ENCODE results near the gene MED6. TPM values are rescaled to one million over a fixed set of nuclear protein-coding genes. Genes with fewer than 3 reads are reported as not detected.

Gene MED6
- total RNA-seq = 10 to 100 TPM; 39.7 to 47.1 TPM

GRCh38 chr14:70600382-70601157 is at the start of gene MED6:
Gene MED6 (minus strand): TSS chr14:70600655. CDS start chr14:70600637, 18 bp downstream.
- POLR2A ChIA-PET = no interaction called here
- H3K27ac Mint-ChIP-seq = peak within 1 kb of the TSS; percentile 88
- no peaks in the 10 kb centered on the region for H3K27me3 Mint-ChIP-seq
- CTCF ChIA-PET = interaction anchor here (0.7 to 1.2 kb wide), 3 partner anchors 34 to 221 kb away, joined by 3 read pairs; no protein-coding TSS in a partner anchor
- peak within 1 kb of the TSS; percentile 99 for H3K4me3 Mint-ChIP-seq
- peak; percentile 97 for DNase-seq
- H3K4me1 Mint-ChIP-seq (ENCODE audit: low read depth) = peaks cover 28% of the 10 kb centered on the region
- no peaks in the 10 kb centered on the region for H3K9me3 Mint-ChIP-seq
- peaks cover 6% of the 10 kb centered on the region for H3K36me3 Mint-ChIP-seq
- intact Hi-C loops (cut with micrococcal nuclease) = loop anchor here (1.0 to 5.0 kb wide), 6 partner anchors 42 to 833 kb away; partner anchors contain the start of genes COX16, MAP3K9 and SRSF5

GRCh38 chr14:70649803-70650202 is 49.3 kb upstream of the MED6 start:
- Mint-ChIP-seq H3K9me3 (no peaks in the 10 kb centered on the region), H3K27ac (peak overlapping the region; percentile 52), H3K4me1 (ENCODE audit: low read depth) (peaks cover 84% of the 10 kb centered on the region), H3K27me3 (no peaks in the 10 kb centered on the region), H3K4me3 (no peak overlapping the region), H3K36me3 (peaks cover 2% of the 10 kb centered on the region)
- ChIA-PET POLR2A (interaction anchor here (0.6 kb wide), 1 partner anchor 20 kb away, joined by 3 read pairs; no protein-coding TSS in a partner anchor), CTCF (no interaction called here)
- intact Hi-C loops (cut with micrococcal nuclease) = loop anchor here (10.0 kb wide), 2 partner anchors 235 to 1035 kb away; partner anchors contain the start of gene SUSD6
- DNase-seq = no peak

GRCh38 chr14:70648346-70648745 is 47.9 kb upstream of the MED6 start:
- Mint-ChIP-seq H3K4me3 (no peak overlapping the region), H3K9me3 (no peaks in the 10 kb centered on the region), H3K4me1 (ENCODE audit: low read depth) (peaks cover 83% of the 10 kb centered on the region), H3K27me3 (no peaks in the 10 kb centered on the region), H3K36me3 (peaks cover 2% of the 10 kb centered on the region), H3K27ac (no peak overlapping the region)
- ChIA-PET CTCF (interaction anchor here (0.8 to 1.2 kb wide), 2 partner anchors 13 to 14 kb away, joined by 3 read pairs; no protein-coding TSS in a partner anchor), POLR2A (interaction anchor here (1.3 kb wide), 1 partner anchor 11 kb away, joined by 3 read pairs; no protein-coding TSS in a partner anchor)
- intact Hi-C loops (cut with micrococcal nuclease) = loop anchor here (10.0 kb wide), 1 partner anchor 1034 kb away; the partner anchor contains the start of gene SUSD6
- no peak for DNase-seq

- H3K9me3 Mint-ChIP-seq = no peaks in the 10 kb centered on the region
- peaks cover 67% of the 10 kb centered on the region for H3K4me1 Mint-ChIP-seq (ENCODE audit: low read depth)
- CTCF ChIA-PET = interaction anchor here (1.0 to 1.3 kb wide), 2 partner anchors 10 to 12 kb away, joined by 3 to 4 read pairs; no protein-coding TSS in a partner anchor
- POLR2A ChIA-PET = no interaction called here
- intact Hi-C loops (cut with micrococcal nuclease) = loop anchor here (10.0 kb wide), 1 partner anchor 1032 kb away; the partner anchor contains the start of gene SUSD6
- H3K27ac Mint-ChIP-seq = peak overlapping the region; percentile 69
- peaks cover 4% of the 10 kb centered on the region for H3K36me3 Mint-ChIP-seq
- H3K4me3 Mint-ChIP-seq = peak overlapping the region; percentile 10
- no peaks in the 10 kb centered on the region for H3K27me3 Mint-ChIP-seq
- DNase-seq = no peak
Observed at GRCh38 chr14:70646705-70647104, 46.2 kb upstream of the MED6 start.

- Mint-ChIP-seq H3K9me3 (no peaks in the 10 kb centered on the region), H3K4me3 (no peak overlapping the region), H3K27me3 (no peaks in the 10 kb centered on the region), H3K36me3 (peaks cover 4% of the 10 kb centered on the region), H3K4me1 (ENCODE audit: low read depth) (peaks cover 64% of the 10 kb centered on the region), H3K27ac (peak overlapping the region; percentile 69)
- CTCF ChIA-PET = interaction anchor here (1.3 to 2.8 kb wide), 2 partner anchors 9 to 11 kb away, joined by 4 to 8 read pairs; no protein-coding TSS in a partner anchor
- DNase-seq = no peak
- intact Hi-C loops (cut with micrococcal nuclease) = loop anchor here (10.0 kb wide), 1 partner anchor 1031 kb away; the partner anchor contains the start of gene SUSD6
- POLR2A ChIA-PET = interaction anchor here (1.1 kb wide), 1 partner anchor 16 kb away, joined by 3 read pairs; no protein-coding TSS in a partner anchor
Observed at GRCh38 chr14:70645892-70646291, 45.4 kb upstream of the MED6 start.

- no peaks in the 10 kb centered on the region for H3K9me3 Mint-ChIP-seq
- intact Hi-C loops (cut with micrococcal nuclease) = loop anchor here (1.0 to 10.0 kb wide), 5 partner anchors 7 to 1029 kb away; partner anchors contain the start of genes MED6 and SUSD6
- ChIA-PET CTCF (interaction anchor here (1.1 to 2.8 kb wide), 4 partner anchors 8 to 68 kb away, joined by 3 to 9 read pairs (median 6); no protein-coding TSS in a partner anchor), POLR2A (interaction anchor here (4.9 kb wide), 1 partner anchor 15 kb away, joined by 36 read pairs; no protein-coding TSS in a partner anchor)
- H3K27ac Mint-ChIP-seq = peak overlapping the region; percentile 81
- H3K4me1 Mint-ChIP-seq (ENCODE audit: low read depth) = peaks cover 60% of the 10 kb centered on the region
- peaks cover 3% of the 10 kb centered on the region for H3K36me3 Mint-ChIP-seq
- DNase-seq = no peak
- peak overlapping the region; percentile 83 for H3K4me3 Mint-ChIP-seq
- no peaks in the 10 kb centered on the region for H3K27me3 Mint-ChIP-seq
Observed at GRCh38 chr14:70643967-70644366, 43.5 kb upstream of the MED6 start.

GRCh38 chr14:70642303-70643235 is 42.1 kb upstream of the MED6 start:
- ChIA-PET CTCF (interaction anchor here (1.2 to 2.2 kb wide), 5 partner anchors 9 to 72 kb away, joined by 5 to 9 read pairs (median 7); no protein-coding TSS in a partner anchor), POLR2A (interaction anchor here (0.6 to 4.9 kb wide), 6 partner anchors 8 to 876 kb away, joined by 4 to 36 read pairs (median 10); partner anchors contain the start of genes MAP3K9 and SRSF5)
- Mint-ChIP-seq H3K4me3 (peak overlapping the region; percentile 83), H3K27me3 (no peaks in the 10 kb centered on the region), H3K27ac (peak overlapping the region; percentile 81), H3K36me3 (peaks cover 3% of the 10 kb centered on the region), H3K4me1 (ENCODE audit: low read depth) (peaks cover 50% of the 10 kb centered on the region), H3K9me3 (no peaks in the 10 kb centered on the region)
- intact Hi-C loops (cut with micrococcal nuclease) = loop anchor here (1.0 to 10.0 kb wide), 5 partner anchors 9 to 1028 kb away; partner anchors contain the start of genes MED6 and SUSD6
- peak; percentile 59 for DNase-seq

- Mint-ChIP-seq H3K4me3 (peak within 1 kb of the TSS; percentile 89), H3K9me3 (no peaks in the 10 kb centered on the region), H3K27ac (peak within 1 kb of the TSS; percentile 92), H3K27me3 (no peaks in the 10 kb centered on the region), H3K36me3 (peaks cover 2% of the 10 kb centered on the region), H3K4me1 (ENCODE audit: low read depth) (peaks cover 45% of the 10 kb centered on the region)
- peak; percentile 47 for DNase-seq
- ChIA-PET POLR2A (interaction anchor here (0.6 to 4.9 kb wide), 6 partner anchors 11 to 875 kb away, joined by 3 to 36 read pairs (median 10); partner anchors contain the start of genes MAP3K9 and SRSF5), CTCF (interaction anchor here (0.6 to 2.1 kb wide), 5 partner anchors 12 to 241 kb away, joined by 4 to 8 read pairs (median 6); no protein-coding TSS in a partner anchor)
- intact Hi-C loops (cut with micrococcal nuclease) = loop anchor here (2.0 to 10.0 kb wide), 4 partner anchors 41 to 1027 kb away; partner anchors contain the start of genes MAP3K9, MED6 and SUSD6
Observed at GRCh38 chr14:70641548-70642302, 41.3 kb upstream of the MED6 start, which contains the start of gene TTC9. Gene TTC9 (plus strand): TSS chr14:70641916. CDS start chr14:70642130, 214 bp downstream.

- CTCF ChIA-PET = interaction anchor here (0.6 to 2.1 kb wide), 5 partner anchors 13 to 242 kb away, joined by 4 to 8 read pairs (median 5); no protein-coding TSS in a partner anchor
- peaks cover 44% of the 10 kb centered on the region for H3K4me1 Mint-ChIP-seq (ENCODE audit: low read depth)
- H3K36me3 Mint-ChIP-seq = peaks cover 2% of the 10 kb centered on the region
- no peaks in the 10 kb centered on the region for H3K27me3 Mint-ChIP-seq
- H3K9me3 Mint-ChIP-seq = peaks cover 4% of the 10 kb centered on the region
- intact Hi-C loops (cut with micrococcal nuclease) = loop anchor here (2.0 to 10.0 kb wide), 3 partner anchors 71 to 1026 kb away; partner anchors contain the start of genes MAP3K9 and SUSD6
- DNase-seq = peak; percentile 79
- peak overlapping the region; percentile 92 for H3K27ac Mint-ChIP-seq
- H3K4me3 Mint-ChIP-seq = peak overlapping the region; percentile 89
- POLR2A ChIA-PET = interaction anchor here (1.0 to 4.9 kb wide), 4 partner anchors 12 to 168 kb away, joined by 3 to 36 read pairs (median 11); partner anchors contain the start of gene MAP3K9
Observed at GRCh38 chr14:70640938-70641547, 40.6 kb upstream of the MED6 start.

GRCh38 chr14:70638416-70638815 is 38.0 kb upstream of the MED6 start:
- CTCF ChIA-PET = no interaction called here
- no peaks in the 10 kb centered on the region for H3K27me3 Mint-ChIP-seq
- H3K4me1 Mint-ChIP-seq (ENCODE audit: low read depth) = peaks cover 25% of the 10 kb centered on the region
- POLR2A ChIA-PET = no interaction called here
- DNase-seq = no peak
- intact Hi-C loops (cut with micrococcal nuclease) = no loop called here
- no peak overlapping the region for H3K4me3 Mint-ChIP-seq
- H3K9me3 Mint-ChIP-seq = peaks cover 11% of the 10 kb centered on the region
- H3K27ac Mint-ChIP-seq = no peak overlapping the region
- H3K36me3 Mint-ChIP-seq = peaks cover 2% of the 10 kb centered on the region

Measured in activated CD4-positive, alpha-beta memory T cell treated with anti-CD3 and anti-CD28 coated beads for 36 hours (primary cell).